ENCODE data around the gene ABCC1.

DNA sequence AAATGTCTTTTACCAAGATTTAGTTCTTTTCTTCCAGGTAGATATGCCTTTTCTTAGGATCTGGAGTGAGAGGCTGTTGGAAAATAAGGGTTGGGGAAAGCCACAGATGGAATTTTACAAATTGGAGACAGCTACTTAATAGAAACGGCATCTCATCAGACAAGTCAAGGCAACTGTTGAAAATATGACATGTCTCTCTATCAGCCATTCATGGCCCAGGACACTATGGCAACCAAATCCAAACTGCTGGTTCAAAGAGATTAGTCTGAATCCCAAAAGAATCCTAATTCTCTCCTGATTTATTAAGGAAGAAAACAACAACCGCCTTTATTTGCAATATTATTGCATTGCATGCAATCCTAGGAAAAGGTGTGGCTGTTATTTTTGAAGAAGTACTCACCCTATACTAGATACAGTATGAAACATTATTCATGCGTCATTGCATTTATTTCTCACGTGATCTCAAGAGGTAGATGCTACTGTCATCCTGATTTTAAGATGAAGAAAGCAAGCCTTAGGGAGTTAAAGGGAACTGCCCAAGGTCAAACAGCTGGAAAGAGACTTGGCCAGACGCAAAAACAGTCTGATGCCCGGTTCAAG, 48.4 kb upstream of the ABCC1 start:
- TF ChIP-seq EZH2 (IDR thresholded peaks at IDR 0.05; ENCODE audit: borderline replicate concordance) = no peak
- TF ChIP-seq, protein P1, sequence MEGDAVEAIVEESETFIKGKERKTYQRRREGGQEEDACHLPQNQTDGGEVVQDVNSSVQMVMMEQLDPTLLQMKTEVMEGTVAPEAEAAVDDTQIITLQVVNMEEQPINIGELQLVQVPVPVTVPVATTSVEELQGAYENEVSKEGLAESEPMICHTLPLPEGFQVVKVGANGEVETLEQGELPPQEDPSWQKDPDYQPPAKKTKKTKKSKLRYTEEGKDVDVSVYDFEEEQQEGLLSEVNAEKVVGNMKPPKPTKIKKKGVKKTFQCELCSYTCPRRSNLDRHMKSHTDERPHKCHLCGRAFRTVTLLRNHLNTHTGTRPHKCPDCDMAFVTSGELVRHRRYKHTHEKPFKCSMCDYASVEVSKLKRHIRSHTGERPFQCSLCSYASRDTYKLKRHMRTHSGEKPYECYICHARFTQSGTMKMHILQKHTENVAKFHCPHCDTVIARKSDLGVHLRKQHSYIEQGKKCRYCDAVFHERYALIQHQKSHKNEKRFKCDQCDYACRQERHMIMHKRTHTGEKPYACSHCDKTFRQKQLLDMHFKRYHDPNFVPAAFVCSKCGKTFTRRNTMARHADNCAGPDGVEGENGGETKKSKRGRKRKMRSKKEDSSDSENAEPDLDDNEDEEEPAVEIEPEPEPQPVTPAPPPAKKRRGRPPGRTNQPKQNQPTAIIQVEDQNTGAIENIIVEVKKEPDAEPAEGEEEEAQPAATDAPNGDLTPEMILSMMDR (IDR thresholded peaks at IDR 0.05; ENCODE audit: poor library complexity) = no peak
- TF ChIP-seq EZH2phosphoT487 (IDR thresholded peaks at IDR 0.05; ENCODE audit: low read depth, severe bottlenecking, unreplicated experiment) = no peak
